HEK293T (cell line): ENCODE data around the gene PRKCB.

Source experiments
- BHLHE40 ChIP-seq: fragments of 450-650 bp; IDR thresholded peaks from 2 replicates; pipeline ENCODE4 v1.6.1; 2016; ENCODE audit warnings: mild to moderate bottlenecking, moderate library complexity, borderline replicate concordance
- SP1 ChIP-seq: fragments of 450-650 bp; IDR thresholded peaks from 2 replicates; pipeline ENCODE4 v1.6.1; 2017
- TARDBP ChIP-seq: fragments of 450-650 bp; IDR thresholded peaks from 2 replicates; pipeline ENCODE4 v1.6.1; 2016

DNA sequence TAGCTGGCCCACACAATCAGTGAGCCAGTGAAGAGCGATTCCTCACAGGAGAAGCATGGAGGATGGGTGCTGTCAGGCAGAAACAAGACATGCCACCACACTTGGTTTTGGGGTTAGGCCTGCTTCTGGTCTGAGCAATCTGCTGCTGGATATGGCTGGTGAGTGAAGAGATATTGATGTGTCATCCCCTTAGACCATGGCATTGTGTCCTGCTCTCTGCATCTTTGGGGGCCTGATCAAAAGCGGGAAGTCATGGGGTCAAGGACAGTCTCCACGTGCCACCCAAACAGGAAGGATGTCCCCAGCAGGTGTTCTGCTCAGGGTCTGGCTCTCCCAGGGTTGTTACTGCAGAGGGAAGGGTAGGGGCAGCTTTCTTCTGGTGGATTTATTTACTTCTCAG lies 140.7 kb downstream of the PRKCB start:
- no peak for TF ChIP-seq TARDBP
- TF ChIP-seq SP1 = no peak
- no peak for TF ChIP-seq BHLHE40
